Progenitor cell of endocrine pancreas (in vitro differentiated cells): Measurements from ENCODE around the gene KANK2. TPM values are rescaled to one million over a fixed set of nuclear protein-coding genes. Genes with fewer than 3 reads are reported as not detected.
"Not testable (repeated sequence)": the region's sequence is repeated elsewhere in the genome, so short reads cannot be mapped to it uniquely, and the experiment has no call there.

ENCODE experiments used
- DNase-seq: peaks from one replicate; pipeline ENCODE4 v3.0.0; 2021; ENCODE audit warnings: low spot score; ENCODE audit not compliant: unreplicated experiment
- H3K27ac Mint-ChIP-seq: 2 replicates; pipeline ENCODE4 v1.8.0; 2021; ENCODE audit warnings: mild to moderate bottlenecking, moderate library complexity, mixed read lengths
- H3K27me3 Mint-ChIP-seq: 2 replicates; pipeline ENCODE4 v1.8.0; 2021; ENCODE audit warnings: mixed read lengths
- H3K36me3 Mint-ChIP-seq: 2 replicates; pipeline ENCODE4 v1.8.0; 2022; ENCODE audit warnings: mixed read lengths; ENCODE audit not compliant: insufficient read depth
- H3K4me1 Mint-ChIP-seq: 2 replicates; pipeline ENCODE4 v1.8.0; 2021; ENCODE audit warnings: low read depth, mixed read lengths
- H3K4me3 Mint-ChIP-seq: 2 replicates; pipeline ENCODE4 v1.8.0; 2021; ENCODE audit warnings: low read depth, mild to moderate bottlenecking, moderate library complexity, mixed read lengths
- H3K9me3 Mint-ChIP-seq: 2 replicates; pipeline ENCODE4 v1.8.0; 2021; ENCODE audit warnings: low read depth, mixed read lengths
- total RNA-seq: library from RNA; stranded (reverse); gene quantifications from 2 replicates; pipeline ENCODE4 v1.2.1, GENCODE V29; 2021
- TF ChIP-seq, protein P1 (sequence below): fragments of 200-600 bp; sonication (generic); IDR thresholded peaks from one replicate; pipeline ENCODE4 v1.5.0; 2021; ENCODE audit warnings: antibody characterized with exemption, mild to moderate bottlenecking; ENCODE audit not compliant: unreplicated experiment

KANK2 gene
- total RNA-seq, 1 donor from 2014 or later, result 27.6 TPM

DNA sequence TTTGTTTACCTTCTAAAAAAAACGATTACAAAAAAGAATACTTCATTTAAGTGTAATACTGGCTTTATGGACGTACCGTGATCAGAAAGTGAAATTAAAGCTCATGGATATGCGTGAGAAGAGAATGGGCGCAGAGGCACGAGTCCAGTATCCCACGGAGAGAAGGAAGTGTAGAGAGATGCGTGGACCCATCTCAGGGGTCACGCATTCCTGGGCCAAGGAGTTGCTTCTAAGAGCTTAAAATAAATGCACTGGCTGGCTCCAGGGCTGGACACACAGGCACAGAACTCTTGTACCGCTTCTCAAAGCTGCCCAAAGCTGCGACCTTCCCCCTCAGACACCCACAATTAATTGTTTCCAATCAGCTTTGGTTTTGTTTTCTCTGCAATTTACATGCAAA lies 33.0 kb downstream of the KANK2 start:
- Mint-ChIP-seq H3K27ac (no peak overlapping the region), H3K4me1 (no peaks in the 10 kb centered on the region), H3K9me3 (no peaks in the 10 kb centered on the region), H3K4me3 (no peak overlapping the region), H3K27me3 (no peaks in the 10 kb centered on the region), H3K36me3 (peaks cover 7% of the 10 kb centered on the region)
- TF ChIP-seq, protein P1, sequence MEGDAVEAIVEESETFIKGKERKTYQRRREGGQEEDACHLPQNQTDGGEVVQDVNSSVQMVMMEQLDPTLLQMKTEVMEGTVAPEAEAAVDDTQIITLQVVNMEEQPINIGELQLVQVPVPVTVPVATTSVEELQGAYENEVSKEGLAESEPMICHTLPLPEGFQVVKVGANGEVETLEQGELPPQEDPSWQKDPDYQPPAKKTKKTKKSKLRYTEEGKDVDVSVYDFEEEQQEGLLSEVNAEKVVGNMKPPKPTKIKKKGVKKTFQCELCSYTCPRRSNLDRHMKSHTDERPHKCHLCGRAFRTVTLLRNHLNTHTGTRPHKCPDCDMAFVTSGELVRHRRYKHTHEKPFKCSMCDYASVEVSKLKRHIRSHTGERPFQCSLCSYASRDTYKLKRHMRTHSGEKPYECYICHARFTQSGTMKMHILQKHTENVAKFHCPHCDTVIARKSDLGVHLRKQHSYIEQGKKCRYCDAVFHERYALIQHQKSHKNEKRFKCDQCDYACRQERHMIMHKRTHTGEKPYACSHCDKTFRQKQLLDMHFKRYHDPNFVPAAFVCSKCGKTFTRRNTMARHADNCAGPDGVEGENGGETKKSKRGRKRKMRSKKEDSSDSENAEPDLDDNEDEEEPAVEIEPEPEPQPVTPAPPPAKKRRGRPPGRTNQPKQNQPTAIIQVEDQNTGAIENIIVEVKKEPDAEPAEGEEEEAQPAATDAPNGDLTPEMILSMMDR, result no peak
- DNase-seq, result no peak

DNA sequence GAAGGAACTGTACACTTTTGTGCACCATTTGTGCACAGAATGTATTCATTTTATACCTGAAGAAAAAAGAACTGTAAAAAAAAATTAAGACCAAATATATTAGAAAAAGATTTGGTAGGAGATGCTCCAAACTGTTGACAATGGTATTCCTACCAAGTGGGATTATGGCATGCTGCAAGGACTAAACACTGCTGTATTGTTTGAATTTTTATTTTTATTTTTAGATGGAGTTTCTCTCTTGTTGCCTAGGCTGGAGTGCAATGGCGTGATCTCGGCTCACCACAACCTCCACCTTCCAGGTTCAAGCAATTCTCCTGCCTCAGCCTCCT lies 36.9 kb downstream of the KANK2 start:
- not testable (repeated sequence) for H3K36me3 Mint-ChIP-seq, H3K4me1 Mint-ChIP-seq, H3K27ac Mint-ChIP-seq, H3K4me3 Mint-ChIP-seq, H3K9me3 Mint-ChIP-seq, H3K27me3 Mint-ChIP-seq, DNase-seq

DNA sequence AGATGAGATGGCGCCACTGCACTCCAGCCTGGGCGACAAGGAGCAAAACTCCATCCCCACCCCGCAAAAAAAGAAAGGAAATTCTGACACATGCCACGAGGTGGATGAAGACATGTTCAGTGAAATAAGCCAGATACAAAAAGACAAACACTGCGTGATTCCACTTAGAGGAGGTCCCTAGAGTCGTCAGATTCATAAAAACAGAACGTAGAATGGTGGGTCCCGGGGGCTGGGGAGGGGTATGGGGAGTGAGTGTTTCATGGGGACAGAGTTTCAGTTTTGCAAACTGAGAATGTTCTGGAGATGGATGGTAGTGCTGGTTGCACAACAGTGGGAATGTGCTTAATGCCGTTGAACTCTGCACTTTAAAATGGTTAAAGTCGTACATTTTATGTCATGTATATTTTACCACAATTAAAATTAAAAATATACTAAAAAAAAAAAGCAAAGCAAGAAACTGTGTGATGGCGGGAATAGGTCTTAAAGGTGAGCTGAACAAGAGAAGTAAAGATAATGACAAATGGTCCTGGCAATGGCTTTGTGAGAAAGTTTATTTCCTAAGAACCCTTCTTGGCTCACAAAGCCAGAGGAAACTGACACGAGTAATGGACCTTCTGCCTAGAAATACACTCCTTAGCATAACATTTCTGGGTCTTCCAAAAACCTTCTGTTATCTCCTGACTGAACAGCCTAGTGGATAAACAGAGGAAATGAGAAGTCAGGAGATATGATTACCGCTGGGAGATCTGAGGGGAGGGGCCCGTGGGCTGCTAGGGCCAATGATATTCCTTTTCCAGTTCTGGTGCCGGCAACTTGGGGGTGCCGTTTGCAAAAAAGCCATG lies 37.5 kb downstream of the KANK2 start:
- Mint-ChIP-seq H3K36me3 (no peaks in the 10 kb centered on the region), H3K4me1 (no peaks in the 10 kb centered on the region), H3K27me3 (no peaks in the 10 kb centered on the region), H3K9me3 (no peaks in the 10 kb centered on the region), H3K4me3 (no peak overlapping the region), H3K27ac (no peak overlapping the region)
- TF ChIP-seq, protein P1, result no peak
- no peak for DNase-seq

DNA sequence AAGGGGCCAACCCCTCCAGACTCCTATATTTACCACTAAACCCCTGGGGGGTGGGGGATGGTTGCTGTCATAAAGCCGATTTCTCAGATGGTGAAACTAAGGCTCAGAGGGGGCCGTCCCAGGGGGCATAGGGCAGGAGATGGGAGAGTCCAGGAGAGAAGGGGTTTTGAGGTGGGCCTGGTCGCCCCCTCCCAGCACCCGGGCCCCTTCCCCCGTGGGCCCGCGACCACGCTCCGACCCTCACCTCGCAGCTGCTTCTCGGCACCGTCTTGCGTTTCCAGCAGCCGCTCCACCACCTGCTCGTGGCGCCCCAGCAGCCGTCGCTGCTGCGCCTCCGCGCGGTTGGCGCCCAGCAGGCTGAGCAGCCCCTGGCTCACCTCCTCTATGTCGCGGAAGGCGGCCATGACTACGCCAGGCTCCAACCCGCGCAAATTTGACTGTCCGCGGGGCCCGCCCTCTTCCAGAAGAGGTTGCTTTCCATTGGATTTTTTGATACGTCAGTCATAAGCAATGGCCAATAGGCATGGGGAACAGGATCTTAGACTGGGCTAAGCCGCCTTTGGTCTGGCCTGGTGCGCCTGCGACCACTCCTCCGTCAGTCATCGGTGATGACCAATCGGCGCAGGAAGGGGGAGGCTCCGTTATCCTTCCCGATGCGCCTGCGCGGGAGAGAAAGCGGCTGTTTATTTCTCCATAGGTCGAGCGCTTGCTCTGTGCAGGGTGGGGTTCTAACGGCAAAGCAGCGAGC lies 41.8 kb downstream of the KANK2 start, which contains the start of gene SPC24:
SPC24 (minus strand) TSS at position 410 of the 748 bp plus-strand sequence; CDS start at position 404, 6 bp downstream.
- Mint-ChIP-seq H3K4me1 (peaks cover 5% of the 10 kb centered on the region), H3K9me3 (no peaks in the 10 kb centered on the region), H3K27ac (peak within 1 kb of the TSS; percentile 27), H3K36me3 (no peaks in the 10 kb centered on the region), H3K4me3 (peak within 1 kb of the TSS; percentile 87), H3K27me3 (no peaks in the 10 kb centered on the region)
- DNase-seq, result peak; percentile 91
- TF ChIP-seq, protein P1, result no peak

DNA sequence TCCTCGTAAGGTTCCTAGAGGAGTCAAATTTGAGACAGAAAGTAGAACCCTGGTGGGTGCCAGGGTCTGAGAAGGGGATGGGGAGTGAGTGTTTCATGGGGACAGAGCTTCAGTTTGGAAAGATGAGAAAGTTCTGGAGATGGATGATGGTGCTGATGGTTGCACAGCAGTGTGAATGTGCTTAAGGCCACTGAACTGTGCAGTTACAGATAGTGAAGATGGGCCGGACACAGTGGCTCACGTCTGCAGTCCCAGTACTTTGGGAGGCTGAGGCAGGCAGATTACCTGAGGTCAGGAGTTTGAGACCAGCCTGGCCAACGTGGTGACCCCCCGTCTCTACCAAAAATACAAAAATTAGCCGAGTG lies 42.7 kb downstream of the KANK2 start:
- no peaks in the 10 kb centered on the region for H3K36me3 Mint-ChIP-seq
- no peak for DNase-seq
- peak overlapping the region; percentile 87 for H3K4me3 Mint-ChIP-seq
- TF ChIP-seq, protein P1, result no peak
- no peaks in the 10 kb centered on the region for H3K9me3 Mint-ChIP-seq
- H3K27me3 Mint-ChIP-seq, result no peaks in the 10 kb centered on the region
- H3K27ac Mint-ChIP-seq, result no peak overlapping the region
- peaks cover 5% of the 10 kb centered on the region for H3K4me1 Mint-ChIP-seq
